SKM-1 (cell line): ENCODE measurements around the gene ASIC2.
A peak's percentile ranks its signal among the peaks of the same experiment; 100 is the strongest.

Experiments
- DNase-seq: peaks from one replicate; lab custom pipeline; 2025; ENCODE audit not compliant: unreplicated experiment; lab: John Stamatoyannopoulos, UW

Gene ASIC2

GRCh38 chr17:33028778-33029177, 264.3 kb downstream of the ASIC2 start:
- DNase-seq, result no peak

- no peak for DNase-seq
These were observed 265.0 kb downstream of the ASIC2 start for GRCh38 chr17:33028061-33028460.

- no peak for DNase-seq
These were observed 268.2 kb downstream of the ASIC2 start for GRCh38 chr17:33024688-33025486.

- no peak for DNase-seq
These were observed 269.3 kb downstream of the ASIC2 start for GRCh38 chr17:33023790-33024189.

GRCh38 chr17:33021731-33022408, 271.2 kb downstream of the ASIC2 start:
- DNase-seq, result no peak

- DNase-seq, result no peak
These were observed 273.8 kb downstream of the ASIC2 start for GRCh38 chr17:33019161-33019890.

GRCh38 chr17:33017366-33017765, 275.7 kb downstream of the ASIC2 start:
- no peak for DNase-seq

GRCh38 chr17:33016920-33017319, 276.2 kb downstream of the ASIC2 start:
- no peak for DNase-seq

- DNase-seq, result no peak
These were observed 277.3 kb downstream of the ASIC2 start for GRCh38 chr17:33015716-33016346.

- DNase-seq, result no peak
These were observed 278.3 kb downstream of the ASIC2 start for GRCh38 chr17:33014751-33015150.

- DNase-seq, result no peak
These were observed 279.3 kb downstream of the ASIC2 start for GRCh38 chr17:33013596-33014375.

- DNase-seq, result no peak
These were observed 280.5 kb downstream of the ASIC2 start for GRCh38 chr17:33012522-33013033.

GRCh38 chr17:33009636-33010035, 283.5 kb downstream of the ASIC2 start:
- DNase-seq, result no peak

GRCh38 chr17:33007186-33007585, 285.9 kb downstream of the ASIC2 start:
- DNase-seq, result no peak

GRCh38 chr17:33002246-33002645, 290.8 kb downstream of the ASIC2 start:
- no peak for DNase-seq

- DNase-seq, result no peak
These were observed 294.2 kb downstream of the ASIC2 start for GRCh38 chr17:32998887-32999228.

GRCh38 chr17:32998111-32998886, 294.8 kb downstream of the ASIC2 start:
- peak; percentile 30 for DNase-seq

- DNase-seq, result no peak
These were observed 297.6 kb downstream of the ASIC2 start for GRCh38 chr17:32995416-32996045.

- DNase-seq, result no peak
These were observed 299.1 kb downstream of the ASIC2 start for GRCh38 chr17:32993977-32994376.
